HG03439 (cell line): ENCODE measurements around the gene AFAP1.

Experiments
- ATAC-seq: cut with Tn5 transposase; IDR thresholded peaks from one replicate; pipeline ENCODE4 v1.9.1; 2021; ENCODE audit warnings: mild to moderate bottlenecking, moderate library complexity; ENCODE audit not compliant: unreplicated experiment

Gene AFAP1

GRCh38 chr4:7823416-7823824, 116.2 kb downstream of the AFAP1 start:
- no peak for ATAC-seq

DNA sequence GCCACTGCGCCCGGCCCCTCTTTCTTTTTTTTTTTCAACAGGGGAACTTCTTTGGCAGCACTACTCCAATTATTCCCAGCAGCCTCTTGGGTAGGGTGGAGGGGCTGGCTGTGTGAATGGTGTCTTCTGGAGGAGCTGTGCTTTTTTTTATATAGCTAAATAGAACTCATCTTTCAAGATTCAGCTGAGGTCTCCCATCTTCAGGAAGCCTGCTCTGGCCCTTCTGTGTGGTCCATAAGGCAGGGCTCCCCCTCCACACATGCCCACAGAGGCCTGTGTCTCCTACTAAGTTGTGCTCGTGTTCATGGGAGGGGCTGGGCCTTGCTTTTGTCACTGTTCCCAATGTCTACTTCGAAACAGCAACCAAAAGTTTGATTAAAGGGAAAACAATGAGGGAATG, 116.8 kb downstream of the AFAP1 start:
- ATAC-seq: no peak

DNA sequence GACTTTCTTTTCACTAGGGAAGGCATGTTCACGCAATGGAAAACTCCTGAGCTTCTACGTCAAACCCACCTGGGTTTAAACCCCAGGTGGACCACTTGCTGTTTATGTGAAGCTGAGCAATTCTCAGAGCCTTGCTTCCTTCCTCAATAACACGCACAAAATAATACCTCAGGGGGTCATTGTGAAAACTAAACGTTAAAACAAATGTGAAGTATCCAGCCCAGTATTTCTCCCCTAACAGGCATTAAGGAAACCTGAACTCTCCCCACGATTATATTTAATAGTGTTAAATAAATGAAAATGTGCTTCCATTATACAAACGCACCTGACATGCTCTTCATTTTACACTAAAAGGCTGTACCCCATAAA, 117.5 kb downstream of the AFAP1 start:
- no peak for ATAC-seq

- no peak for ATAC-seq
These were observed 118.2 kb downstream of the AFAP1 start for GRCh38 chr4:7821245-7822136.

GRCh38 chr4:7820031-7820818, 119.4 kb downstream of the AFAP1 start:
- no peak for ATAC-seq

- ATAC-seq: no peak
These were observed 120.2 kb downstream of the AFAP1 start for GRCh38 chr4:7819446-7819845.

DNA sequence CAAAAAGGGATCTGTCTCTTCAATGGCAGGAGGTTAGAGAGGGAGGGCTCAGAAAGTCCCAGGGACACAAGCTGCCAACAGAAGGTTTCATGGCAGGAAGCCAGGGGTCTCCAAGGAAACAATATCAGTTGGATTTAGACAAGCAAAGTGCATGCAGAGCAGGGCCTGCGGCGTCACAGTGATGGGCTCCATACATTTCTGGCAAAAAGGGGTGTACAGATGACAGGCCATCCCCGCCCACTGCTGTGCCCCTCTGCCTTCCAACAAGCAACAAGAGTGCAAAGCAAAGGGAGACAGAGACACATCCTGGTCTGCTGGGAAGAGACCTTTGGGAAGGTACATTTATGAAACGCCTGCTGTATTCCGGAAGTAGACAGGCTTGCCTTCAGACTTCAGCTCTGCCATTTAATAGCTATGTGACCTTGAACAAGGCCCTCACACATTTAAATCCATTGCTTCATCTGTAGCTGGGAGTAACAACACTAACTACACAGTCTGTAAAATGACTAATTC, 121.2 kb downstream of the AFAP1 start:
- no peak for ATAC-seq

DNA sequence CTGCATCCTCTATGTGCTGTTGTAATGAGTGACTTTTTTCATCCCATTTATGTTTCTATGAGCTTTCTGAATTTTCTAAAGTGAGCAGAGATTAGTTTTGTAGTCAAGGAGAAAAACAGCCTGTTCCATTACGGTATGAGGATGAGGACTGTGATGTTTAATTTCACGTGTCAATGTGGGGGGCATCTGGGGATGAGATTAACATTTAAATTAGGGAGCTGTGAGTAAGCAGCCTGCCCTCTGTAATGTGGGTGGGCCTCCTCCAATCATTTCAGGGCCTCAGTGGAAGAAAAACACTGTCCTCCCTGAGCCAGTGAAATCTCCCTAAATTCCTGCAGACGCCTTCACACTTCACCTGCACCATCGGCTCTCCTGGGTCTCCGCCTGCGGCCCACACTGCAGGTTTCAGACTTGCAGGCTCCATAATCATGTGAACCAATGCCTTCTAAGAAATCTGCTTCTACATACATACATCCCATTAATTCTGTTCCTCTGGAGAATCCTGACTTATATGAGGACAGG, 121.7 kb downstream of the AFAP1 start:
- ATAC-seq: no peak

GRCh38 chr4:7816771-7817170, 122.9 kb downstream of the AFAP1 start:
- ATAC-seq: no peak

GRCh38 chr4:7815981-7816380, 123.7 kb downstream of the AFAP1 start:
- ATAC-seq: no peak

- no peak for ATAC-seq
These were observed 124.1 kb downstream of the AFAP1 start for GRCh38 chr4:7815562-7815961.

GRCh38 chr4:7814451-7814850, 125.2 kb downstream of the AFAP1 start:
- ATAC-seq: no peak

DNA sequence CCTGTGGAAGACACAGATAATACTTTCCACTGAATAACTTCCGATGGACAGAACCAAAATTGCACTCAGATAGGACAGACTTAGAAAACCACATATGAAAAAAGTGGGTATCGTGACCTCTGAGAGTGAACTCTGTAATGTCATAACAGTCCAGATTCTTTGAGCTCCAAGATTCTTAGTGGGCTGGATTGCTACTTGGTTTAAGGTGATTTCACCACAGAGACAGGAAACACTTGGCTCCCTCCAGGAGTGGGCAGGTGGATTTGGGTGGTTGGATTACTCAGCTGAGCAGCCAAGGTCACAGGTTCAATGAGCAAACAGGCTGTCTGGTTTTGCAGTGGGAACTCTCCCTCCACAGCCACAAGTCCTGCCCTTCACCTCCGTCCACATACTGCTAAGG, 126.0 kb downstream of the AFAP1 start:
- ATAC-seq: no peak

- no peak for ATAC-seq
These were observed 126.7 kb downstream of the AFAP1 start for GRCh38 chr4:7812921-7813320.

DNA sequence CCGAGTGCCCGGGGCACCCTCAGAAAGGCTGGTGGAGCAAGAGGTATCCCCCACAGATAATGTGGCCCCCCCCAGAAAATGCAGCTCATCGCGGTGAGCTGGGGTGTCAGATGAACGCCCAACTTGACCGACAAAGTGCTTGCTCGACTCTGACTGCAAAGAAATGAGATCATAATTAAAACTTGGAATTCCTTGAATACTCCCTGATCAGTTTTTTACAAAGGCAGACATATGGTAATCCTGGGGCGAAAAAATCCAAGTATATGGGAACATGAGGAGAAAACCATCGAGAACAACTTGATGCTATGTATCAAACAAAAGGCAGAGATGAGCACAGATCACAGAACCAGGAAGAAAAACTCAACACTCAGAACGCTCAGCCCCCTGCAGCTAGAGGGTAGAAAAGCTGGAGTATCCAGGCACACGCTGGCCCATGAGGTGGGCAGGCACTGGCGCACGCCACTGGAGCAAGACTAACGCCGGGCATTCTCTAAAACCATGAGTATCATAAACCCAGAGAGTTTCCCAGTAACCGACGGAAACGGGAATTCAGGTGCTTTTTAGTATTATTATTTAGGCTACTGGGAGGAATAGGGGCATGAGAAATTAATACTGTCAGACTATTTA, 127.3 kb downstream of the AFAP1 start:
- no peak for ATAC-seq

DNA sequence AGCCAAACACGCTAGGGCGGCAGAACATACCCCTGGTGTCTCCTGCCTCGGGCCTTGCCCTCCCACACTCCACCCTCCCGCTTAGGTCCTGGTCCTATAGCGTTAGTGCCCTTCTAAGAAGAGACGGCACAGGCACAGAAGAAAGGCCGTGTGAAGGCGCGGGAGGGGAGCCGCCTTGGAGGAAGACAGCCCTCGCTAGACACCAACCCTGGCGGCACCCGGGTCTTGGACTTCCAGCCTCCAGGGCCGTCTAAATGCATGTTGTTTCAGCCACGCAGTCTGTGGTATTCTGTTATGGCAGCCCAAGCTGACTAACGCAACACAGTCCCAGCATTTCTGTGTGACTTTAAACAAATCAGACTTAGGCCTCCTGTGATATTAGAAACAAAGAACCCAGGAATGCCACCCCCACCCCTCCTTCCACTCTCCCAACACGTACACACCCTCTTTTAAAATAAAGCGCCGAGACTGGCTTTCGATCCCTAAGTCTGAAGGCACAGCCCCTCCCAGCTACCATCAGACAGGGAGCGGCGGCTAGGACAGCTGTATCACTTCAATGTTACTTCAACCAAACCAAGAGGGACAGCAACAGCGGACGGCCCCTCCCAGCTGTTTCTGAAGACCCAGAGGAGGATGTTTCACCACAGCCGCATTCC, 128.0 kb downstream of the AFAP1 start:
- ATAC-seq: no peak

- ATAC-seq: no peak
These were observed 128.7 kb downstream of the AFAP1 start for GRCh38 chr4:7810783-7811535.

GRCh38 chr4:7808752-7809151, 130.9 kb downstream of the AFAP1 start:
- no peak for ATAC-seq

GRCh38 chr4:7808181-7808580, 131.5 kb downstream of the AFAP1 start:
- no peak for ATAC-seq

DNA sequence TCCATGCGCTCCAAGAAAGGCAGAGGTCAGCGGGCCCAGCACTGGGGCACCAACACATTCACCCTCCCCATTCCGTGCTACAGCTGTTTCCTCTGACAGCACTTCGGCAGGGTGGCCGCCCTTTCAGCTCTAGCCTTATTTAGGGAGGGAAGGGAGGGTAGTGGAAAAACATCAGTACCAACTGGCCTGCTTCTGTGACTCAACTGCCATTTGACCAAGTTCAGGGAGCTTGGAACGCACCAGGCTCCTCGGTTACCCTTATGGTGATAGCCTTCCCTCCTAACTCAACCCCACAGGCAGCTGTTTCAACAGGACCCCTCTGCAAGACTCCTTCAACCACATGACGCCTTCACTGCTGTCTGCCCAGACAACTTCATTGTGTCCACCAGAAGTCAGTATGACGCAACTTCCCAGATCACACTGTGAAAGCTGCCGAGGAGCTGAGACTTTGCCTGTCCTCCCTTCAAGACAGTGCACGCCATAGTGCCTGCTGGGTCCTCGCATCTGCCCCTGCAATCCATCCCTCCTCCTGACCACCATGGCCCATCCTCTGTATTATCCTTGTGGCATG, 132.2 kb downstream of the AFAP1 start:
- no peak for ATAC-seq
